GM12865 (cell line): Measurements from ENCODE around the gene DAB1.

Experiments used
- DNase-seq: peaks from one replicate; pipeline ENCODE4 v3.0.0; 2010; ENCODE audit warnings: low read depth
- H3K4me3 ChIP-seq: 2 replicates; pipeline ENCODE4 v1.5.1; 2011; ENCODE audit warnings: mild to moderate bottlenecking, low read depth, low read length, control low read depth
- CTCF ChIP-seq: IDR thresholded peaks from 2 replicates; pipeline ENCODE4 v1.5.1; 2011; ENCODE audit warnings: low read length, control low read depth, low read depth, inconsistent platforms; ENCODE audit not compliant: insufficient read depth; ENCODE audit errors: missing control alignments

Gene DAB1

GRCh38 chr1:57017200-57017599, 406.7 kb downstream of the DAB1 start:
- DNase-seq: no peak
- no peak for TF ChIP-seq CTCF
- H3K4me3 ChIP-seq: no peak overlapping the region

GRCh38 chr1:57015071-57015470, 408.8 kb downstream of the DAB1 start:
- no peak overlapping the region for H3K4me3 ChIP-seq
- DNase-seq: no peak
- TF ChIP-seq CTCF: no peak

GRCh38 chr1:57013522-57013921, 410.3 kb downstream of the DAB1 start:
- no peak for DNase-seq
- no peak for TF ChIP-seq CTCF

GRCh38 chr1:57012315-57012714, 411.5 kb downstream of the DAB1 start:
- H3K4me3 ChIP-seq: no peak overlapping the region
- no peak for DNase-seq
- no peak for TF ChIP-seq CTCF

More at GRCh38 chr1:57013522-57013921, 410.3 kb downstream of the DAB1 start:
- no peak overlapping the region for H3K4me3 ChIP-seq

GRCh38 chr1:57010511-57010910, 413.3 kb downstream of the DAB1 start:
- TF ChIP-seq CTCF: no peak
- DNase-seq: no peak
- no peak overlapping the region for H3K4me3 ChIP-seq

- DNase-seq: no peak
- no peak overlapping the region for H3K4me3 ChIP-seq
- no peak for TF ChIP-seq CTCF
These were observed 415.9 kb downstream of the DAB1 start for GRCh38 chr1:57007948-57008347.

GRCh38 chr1:57007472-57007871, 416.4 kb downstream of the DAB1 start:
- no peak for TF ChIP-seq CTCF
- no peak overlapping the region for H3K4me3 ChIP-seq
- DNase-seq: no peak
